B cell (primary cell): Measurements from ENCODE around the gene PPP6R1.

Experiments used
- EZH2 ChIP-seq: IDR thresholded peaks from 2 replicates; pipeline ENCODE4 v1.6.1; 2012; ENCODE audit warnings: borderline replicate concordance, low read depth, mild to moderate bottlenecking, moderate library complexity, low read length; ENCODE audit not compliant: insufficient read depth, poor library complexity, severe bottlenecking
- TF ChIP-seq, protein P1 (sequence below): fragments of 200-600 bp; IDR thresholded peaks from one replicate; pipeline ENCODE4 v1.8.0; 2022; ENCODE audit warnings: antibody characterized with exemption, mild to moderate bottlenecking

- TF ChIP-seq, protein P1, sequence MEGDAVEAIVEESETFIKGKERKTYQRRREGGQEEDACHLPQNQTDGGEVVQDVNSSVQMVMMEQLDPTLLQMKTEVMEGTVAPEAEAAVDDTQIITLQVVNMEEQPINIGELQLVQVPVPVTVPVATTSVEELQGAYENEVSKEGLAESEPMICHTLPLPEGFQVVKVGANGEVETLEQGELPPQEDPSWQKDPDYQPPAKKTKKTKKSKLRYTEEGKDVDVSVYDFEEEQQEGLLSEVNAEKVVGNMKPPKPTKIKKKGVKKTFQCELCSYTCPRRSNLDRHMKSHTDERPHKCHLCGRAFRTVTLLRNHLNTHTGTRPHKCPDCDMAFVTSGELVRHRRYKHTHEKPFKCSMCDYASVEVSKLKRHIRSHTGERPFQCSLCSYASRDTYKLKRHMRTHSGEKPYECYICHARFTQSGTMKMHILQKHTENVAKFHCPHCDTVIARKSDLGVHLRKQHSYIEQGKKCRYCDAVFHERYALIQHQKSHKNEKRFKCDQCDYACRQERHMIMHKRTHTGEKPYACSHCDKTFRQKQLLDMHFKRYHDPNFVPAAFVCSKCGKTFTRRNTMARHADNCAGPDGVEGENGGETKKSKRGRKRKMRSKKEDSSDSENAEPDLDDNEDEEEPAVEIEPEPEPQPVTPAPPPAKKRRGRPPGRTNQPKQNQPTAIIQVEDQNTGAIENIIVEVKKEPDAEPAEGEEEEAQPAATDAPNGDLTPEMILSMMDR: no peak
- TF ChIP-seq EZH2: no peak
Observed at GRCh38 chr19:55269299-55269698, 10.5 kb upstream of the PPP6R1 start.
